ENCODE measurements around the gene TAOK3.

DNA sequence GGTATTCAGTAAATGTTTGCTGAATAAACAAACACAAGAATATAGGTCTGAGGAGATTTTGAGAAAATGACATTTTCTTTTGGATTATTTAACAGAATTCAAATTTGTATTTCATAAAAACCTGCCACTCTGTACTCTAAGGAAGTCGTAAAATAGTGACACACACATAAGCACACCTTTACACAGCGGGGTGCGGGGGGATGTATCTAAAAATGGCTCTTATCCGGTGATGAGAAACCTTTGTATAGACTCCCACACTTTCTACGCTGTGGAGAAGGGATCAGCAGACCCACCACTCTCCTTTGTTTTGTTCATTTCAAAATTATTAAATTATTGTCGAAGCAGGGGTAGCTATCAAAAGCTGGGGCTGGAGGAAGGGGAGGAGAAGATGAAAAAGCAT is 178.7 kb downstream of the TAOK3 start:
- TF ChIP-seq, protein P1, sequence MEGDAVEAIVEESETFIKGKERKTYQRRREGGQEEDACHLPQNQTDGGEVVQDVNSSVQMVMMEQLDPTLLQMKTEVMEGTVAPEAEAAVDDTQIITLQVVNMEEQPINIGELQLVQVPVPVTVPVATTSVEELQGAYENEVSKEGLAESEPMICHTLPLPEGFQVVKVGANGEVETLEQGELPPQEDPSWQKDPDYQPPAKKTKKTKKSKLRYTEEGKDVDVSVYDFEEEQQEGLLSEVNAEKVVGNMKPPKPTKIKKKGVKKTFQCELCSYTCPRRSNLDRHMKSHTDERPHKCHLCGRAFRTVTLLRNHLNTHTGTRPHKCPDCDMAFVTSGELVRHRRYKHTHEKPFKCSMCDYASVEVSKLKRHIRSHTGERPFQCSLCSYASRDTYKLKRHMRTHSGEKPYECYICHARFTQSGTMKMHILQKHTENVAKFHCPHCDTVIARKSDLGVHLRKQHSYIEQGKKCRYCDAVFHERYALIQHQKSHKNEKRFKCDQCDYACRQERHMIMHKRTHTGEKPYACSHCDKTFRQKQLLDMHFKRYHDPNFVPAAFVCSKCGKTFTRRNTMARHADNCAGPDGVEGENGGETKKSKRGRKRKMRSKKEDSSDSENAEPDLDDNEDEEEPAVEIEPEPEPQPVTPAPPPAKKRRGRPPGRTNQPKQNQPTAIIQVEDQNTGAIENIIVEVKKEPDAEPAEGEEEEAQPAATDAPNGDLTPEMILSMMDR (IDR thresholded peaks at IDR 0.05) = no peak
- no peak for TF ChIP-seq EZH2 (IDR thresholded peaks at IDR 0.05; ENCODE audit: borderline replicate concordance, insufficient read depth, low read depth, low read length, poor library complexity, severe bottlenecking)

Data from B cell (primary cell).